BLaER1 treated with 17β-estradiol and CSF1 and Interleukin-3, amounts not matched to agents 10 nM and 100 nM (cell line): ENCODE results near the gene QRSL1.
A peak's percentile ranks its signal among the peaks of the same experiment; 100 is the strongest.
"Not testable (repeated sequence)": the region's sequence is repeated elsewhere in the genome, so short reads cannot be mapped to it uniquely, and the experiment has no call there.

Experiments used
- H3K27ac ChIP-seq, 11 experiments: shearing (Covaris generic); formaldehyde crosslinking; 2 replicates each; pipeline ENCODE4 v1.8.1; 2022
- H3K27me3 ChIP-seq, 11 experiments: shearing (Covaris generic); formaldehyde crosslinking; 2 replicates each; pipeline ENCODE4 v1.8.1; 2022
- H3K36me3 ChIP-seq, 11 experiments: shearing (Covaris generic); formaldehyde crosslinking; 2 replicates each; pipeline ENCODE4 v1.8.1; 2022
- H3K4me1 ChIP-seq, 10 experiments: shearing (Covaris generic); formaldehyde crosslinking; 2 replicates each; pipeline ENCODE4 v1.8.1; 2022
- H3K4me2 ChIP-seq, 11 experiments: shearing (Covaris generic); formaldehyde crosslinking; 2 replicates each; pipeline ENCODE4 v1.8.1; 2022
- H3K4me3 ChIP-seq, 10 experiments: shearing (Covaris generic); formaldehyde crosslinking; 2 replicates each; pipeline ENCODE4 v1.8.1; 2022
- H3K9ac ChIP-seq, 11 experiments: shearing (Covaris generic); formaldehyde crosslinking; 2 replicates each; pipeline ENCODE4 v1.8.1; 2022
- H3K9me3 ChIP-seq, 11 experiments: shearing (Covaris generic); formaldehyde crosslinking; replicated peaks in 1 of 11; 2 replicates each; pipeline ENCODE4 v1.8.1; 2022
- H4K20me1 ChIP-seq, 11 experiments: shearing (Covaris generic); formaldehyde crosslinking; 2 replicates each; pipeline ENCODE4 v1.8.1; 2022
- Cebpa-rat ChIP-seq, 11 experiments: shearing (Covaris generic); IDR thresholded peaks; 2 replicates each; pipeline ENCODE4 v1.8.1; 2022

The QRSL1 gene

GRCh38 chr6:106629103-106629858 lies at the start of gene QRSL1, which contains the start of gene RTN4IP1:
Gene QRSL1, plus strand, starts transcription at chr6:106629578. Its CDS starts 104 bp downstream, at chr6:106629682.
Gene RTN4IP1, minus strand, starts transcription at chr6:106629498. Its CDS starts 477 bp downstream, at chr6:106629021.
- TF ChIP-seq Cebpa-rat (IDR thresholded peaks at IDR 0.05), result no peak
- peak within 1 kb of the TSS; percentile 68 to 92 (median 82) for H3K4me3 ChIP-seq
- H3K27me3 ChIP-seq, result no peaks in the 10 kb centered on the region
- peaks cover 0 to 31% (median 8%) of the 10 kb centered on the region in 11 experiments; a peak in 6 of 22 replicates for H3K36me3 ChIP-seq
- peaks cover 0 to 6% (median 0%) of the 10 kb centered on the region in 11 experiments; a peak in 2 of 22 replicates for H4K20me1 ChIP-seq
- peak within 1 kb of the TSS; percentile 80 to 95 (median 89) for H3K4me2 ChIP-seq
- H3K9ac ChIP-seq, result peak within 1 kb of the TSS; percentile 82 to 94 (median 92)
- H3K4me1 ChIP-seq, result peaks cover 10 to 29% (median 18%) of the 10 kb centered on the region in 10 experiments
- H3K9me3 ChIP-seq, result peaks cover 0 to 4% (median 0%) of the 10 kb centered on the region in 11 experiments; a peak in 4 of 22 replicates
- H3K27ac ChIP-seq, result peak within 1 kb of the TSS; percentile 67 to 94 (median 92)

DNA sequence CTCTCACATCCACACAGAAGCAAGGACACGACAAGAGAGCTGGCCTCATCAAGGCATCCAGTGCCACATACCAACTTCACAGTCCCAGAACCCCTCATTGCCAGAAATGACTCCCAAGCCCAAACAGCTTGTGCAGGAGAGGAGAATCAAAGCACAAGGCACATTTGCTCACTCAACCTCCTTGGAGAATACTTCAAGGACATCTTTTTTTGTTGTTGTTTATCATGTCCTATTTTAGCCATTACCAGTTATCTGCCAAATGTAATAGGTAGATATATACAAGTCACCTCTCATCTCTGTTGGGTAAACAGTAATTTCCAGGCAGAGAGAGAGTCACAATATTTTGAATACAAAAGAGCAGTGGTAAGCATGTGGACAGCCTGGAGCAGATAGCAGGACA lies 47.9 kb upstream of the QRSL1 start:
- H4K20me1 ChIP-seq, result no peaks in the 10 kb centered on the region
- no peak overlapping the region for H3K9ac ChIP-seq
- no peak overlapping the region for H3K27ac ChIP-seq
- H3K36me3 ChIP-seq, result peaks cover 11 to 70% (median 45%) of the 10 kb centered on the region in 11 experiments
- no peaks in the 10 kb centered on the region for H3K9me3 ChIP-seq
- no peak overlapping the region for H3K4me3 ChIP-seq
- H3K4me1 ChIP-seq, result no peaks in the 10 kb centered on the region
- H3K4me2 ChIP-seq, result no peak overlapping the region
- H3K27me3 ChIP-seq, result no peaks in the 10 kb centered on the region
- no peak for TF ChIP-seq Cebpa-rat (IDR thresholded peaks at IDR 0.05)

- no peaks in the 10 kb centered on the region for H3K27me3 ChIP-seq
- H3K27ac ChIP-seq, result no peak overlapping the region
- H3K4me1 ChIP-seq, result peaks cover 0 to 11% (median 0%) of the 10 kb centered on the region in 10 experiments; a peak in 2 of 20 replicates
- H3K9me3 ChIP-seq, result no peaks in the 10 kb centered on the region; a peak in 1 of 22 replicates
- H3K9ac ChIP-seq, result no peak overlapping the region
- H3K4me2 ChIP-seq, result no peak overlapping the region
- no peaks in the 10 kb centered on the region for H4K20me1 ChIP-seq
- H3K36me3 ChIP-seq, result peaks cover 30 to 79% (median 61%) of the 10 kb centered on the region in 11 experiments
- H3K4me3 ChIP-seq, result no peak overlapping the region
- TF ChIP-seq Cebpa-rat (IDR thresholded peaks at IDR 0.05), result no peak
Observed at GRCh38 chr6:106586815-106587415, 42.5 kb upstream of the QRSL1 start.

GRCh38 chr6:106588937-106589336 lies 40.4 kb upstream of the QRSL1 start:
- H3K27ac ChIP-seq, H3K9me3 ChIP-seq, H3K4me3 ChIP-seq, H3K9ac ChIP-seq, H3K27me3 ChIP-seq, H3K4me2 ChIP-seq, H4K20me1 ChIP-seq: not testable (repeated sequence)
- Histone ChIP-seq H3K36me3 (peaks cover 18 to 60% (median 42%) of the 10 kb centered on the region in 11 experiments; a peak in 20 of 22 replicates), H3K4me1 (peaks cover 0 to 12% (median 0%) of the 10 kb centered on the region in 10 experiments; a peak in 2 of 20 replicates)

DNA sequence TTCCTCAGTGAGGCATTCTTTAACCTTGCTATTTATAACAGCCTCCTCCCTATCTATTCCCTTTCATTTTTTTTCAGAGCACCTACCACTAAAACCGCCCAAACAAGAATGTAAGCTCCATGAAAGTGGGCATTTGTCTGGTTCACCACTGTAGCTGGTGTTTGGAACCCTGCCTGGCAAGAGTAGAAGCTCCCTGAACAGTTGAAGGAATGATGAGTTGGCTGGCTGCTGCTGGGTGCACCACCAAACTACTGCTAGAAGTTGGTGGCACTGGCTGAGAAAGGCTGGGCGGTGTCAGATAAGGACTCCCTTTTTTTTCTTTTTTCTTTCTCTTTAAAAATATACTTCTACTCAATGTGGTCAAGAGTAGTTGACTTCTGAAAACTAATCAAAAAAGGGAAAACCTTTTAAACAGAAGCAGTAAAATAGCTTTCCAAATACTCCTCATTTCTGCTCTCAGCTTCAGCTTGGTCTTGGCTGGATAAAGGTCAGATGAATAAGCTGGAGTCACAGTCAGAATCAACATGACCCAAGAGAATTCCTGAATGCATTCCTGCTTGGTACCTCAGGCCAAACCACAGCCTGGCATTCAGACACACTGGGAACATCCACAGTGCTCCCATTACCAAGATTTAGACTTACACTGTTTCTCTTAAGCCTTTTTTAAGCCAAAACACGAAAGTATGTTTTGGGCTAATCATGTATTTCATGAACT lies 38.1 kb upstream of the QRSL1 start:
- Histone ChIP-seq H3K27ac (no peak overlapping the region), H3K27me3 (no peaks in the 10 kb centered on the region), H3K4me1 (peaks cover 0 to 12% (median 0%) of the 10 kb centered on the region in 10 experiments; a peak in 2 of 20 replicates), H3K36me3 (peaks cover 11 to 43% (median 28%) of the 10 kb centered on the region in 11 experiments; a peak in 19 of 22 replicates), H3K9me3 (no peaks in the 10 kb centered on the region; a peak in 1 of 22 replicates), H3K4me3 (no peak overlapping the region), H3K4me2 (no peak overlapping the region), H4K20me1 (no peaks in the 10 kb centered on the region), H3K9ac (no peak overlapping the region)
- TF ChIP-seq Cebpa-rat (IDR thresholded peaks at IDR 0.05), result no peak

DNA sequence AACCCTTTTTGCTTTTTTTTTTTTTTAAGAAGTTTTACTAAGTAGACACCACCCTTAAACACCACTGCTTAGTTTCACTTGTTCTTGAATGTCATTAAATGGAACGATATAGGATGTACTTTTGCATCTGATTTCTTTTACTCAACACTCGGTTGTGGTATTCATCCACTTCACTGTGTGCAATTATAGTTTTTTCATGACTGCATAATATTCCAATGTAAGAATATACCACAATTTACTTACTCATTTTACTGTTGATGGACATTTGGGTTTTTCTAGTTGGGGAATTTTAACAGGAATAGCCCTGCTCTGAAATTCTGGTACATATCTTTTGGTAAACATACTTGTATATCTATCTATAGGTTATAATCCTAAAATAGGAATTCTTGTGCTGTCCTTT lies 29.9 kb upstream of the QRSL1 start:
- Histone ChIP-seq H3K4me3 (no peak overlapping the region), H3K36me3 (peaks cover 2 to 38% (median 21%) of the 10 kb centered on the region in 11 experiments; a peak in 17 of 22 replicates), H4K20me1 (no peaks in the 10 kb centered on the region), H3K9me3 (peaks cover 9 to 16% (median 12%) of the 10 kb centered on the region in 11 experiments; a peak in 19 of 22 replicates), H3K9ac (no peak overlapping the region), H3K27me3 (no peaks in the 10 kb centered on the region), H3K27ac (no peak overlapping the region), H3K4me1 (no peaks in the 10 kb centered on the region), H3K4me2 (no peak overlapping the region)
- no peak for TF ChIP-seq Cebpa-rat (IDR thresholded peaks at IDR 0.05)

GRCh38 chr6:106600329-106600728 lies 29.0 kb upstream of the QRSL1 start:
- no peak for TF ChIP-seq Cebpa-rat (IDR thresholded peaks at IDR 0.05)
- no peaks in the 10 kb centered on the region for H4K20me1 ChIP-seq
- H3K27me3 ChIP-seq, result no peaks in the 10 kb centered on the region
- H3K4me2 ChIP-seq, result no peak overlapping the region
- no peak overlapping the region for H3K9ac ChIP-seq
- peaks cover 10 to 45% (median 26%) of the 10 kb centered on the region in 11 experiments; a peak in 19 of 22 replicates for H3K36me3 ChIP-seq
- peaks cover 10 to 18% (median 13%) of the 10 kb centered on the region in 11 experiments; a peak in 19 of 22 replicates for H3K9me3 ChIP-seq
- no peak overlapping the region for H3K4me3 ChIP-seq
- H3K4me1 ChIP-seq, result no peaks in the 10 kb centered on the region
- H3K27ac ChIP-seq, result no peak overlapping the region

GRCh38 chr6:106608080-106608668 lies 21.2 kb upstream of the QRSL1 start:
- no peaks in the 10 kb centered on the region for H4K20me1 ChIP-seq
- no peak for TF ChIP-seq Cebpa-rat (IDR thresholded peaks at IDR 0.05)
- peaks cover 5 to 34% (median 16%) of the 10 kb centered on the region in 11 experiments; a peak in 16 of 22 replicates for H3K36me3 ChIP-seq
- H3K4me3 ChIP-seq, result no peak overlapping the region
- H3K9me3 ChIP-seq, result peaks cover 0 to 17% (median 12%) of the 10 kb centered on the region in 11 experiments; a peak in 18 of 22 replicates
- no peak overlapping the region for H3K9ac ChIP-seq
- no peaks in the 10 kb centered on the region for H3K27me3 ChIP-seq
- H3K4me1 ChIP-seq, result peaks cover 0 to 14% (median 0%) of the 10 kb centered on the region in 10 experiments; a peak in 6 of 20 replicates
- H3K27ac ChIP-seq, result no peak overlapping the region
- no peak overlapping the region for H3K4me2 ChIP-seq
